Osteocyte (in vitro differentiated cells): ENCODE measurements around the gene CATSPER3. TPM values are rescaled to one million over a fixed set of nuclear protein-coding genes. Genes with fewer than 3 reads are reported as not detected.

Source experiments
- DNase-seq: peaks from one replicate; pipeline ENCODE4 v3.0.0; 2021; ENCODE audit warnings: mixed read lengths; ENCODE audit not compliant: unreplicated experiment; ENCODE audit errors: extremely low spot score
- H3K27ac Mint-ChIP-seq: one replicate; pipeline ENCODE4 v1.8.0; 2021; ENCODE audit warnings: mild to moderate bottlenecking, mixed read lengths; ENCODE audit not compliant: unreplicated experiment
- H3K27me3 Mint-ChIP-seq: one replicate; pipeline ENCODE4 v1.8.0; 2021; ENCODE audit warnings: mixed read lengths; ENCODE audit not compliant: unreplicated experiment
- H3K36me3 Mint-ChIP-seq: one replicate; pipeline ENCODE4 v1.8.0; 2021; ENCODE audit warnings: mixed read lengths; ENCODE audit not compliant: unreplicated experiment
- H3K4me1 Mint-ChIP-seq: one replicate; pipeline ENCODE4 v1.8.0; 2021; ENCODE audit warnings: mixed read lengths; ENCODE audit not compliant: unreplicated experiment
- H3K4me3 Mint-ChIP-seq: one replicate; pipeline ENCODE4 v1.8.0; 2021; ENCODE audit warnings: mild to moderate bottlenecking, moderate library complexity, mixed read lengths; ENCODE audit not compliant: unreplicated experiment
- H3K9me3 Mint-ChIP-seq: one replicate; pipeline ENCODE4 v1.8.0; 2021; ENCODE audit warnings: mixed read lengths; ENCODE audit not compliant: unreplicated experiment
- total RNA-seq: library from RNA; stranded (reverse); gene quantifications from 2 replicates; pipeline ENCODE4 v1.2.1, GENCODE V29; 2021
- TF ChIP-seq, protein P1 (sequence below): fragments of 200-600 bp; sonication (generic); IDR thresholded peaks from 2 replicates; pipeline ENCODE4 v1.5.0; 2021; ENCODE audit warnings: antibody characterized with exemption, mild to moderate bottlenecking, moderate library complexity

Gene CATSPER3
- total RNA-seq, 1 donor from 2014 or later, result not detected

DNA sequence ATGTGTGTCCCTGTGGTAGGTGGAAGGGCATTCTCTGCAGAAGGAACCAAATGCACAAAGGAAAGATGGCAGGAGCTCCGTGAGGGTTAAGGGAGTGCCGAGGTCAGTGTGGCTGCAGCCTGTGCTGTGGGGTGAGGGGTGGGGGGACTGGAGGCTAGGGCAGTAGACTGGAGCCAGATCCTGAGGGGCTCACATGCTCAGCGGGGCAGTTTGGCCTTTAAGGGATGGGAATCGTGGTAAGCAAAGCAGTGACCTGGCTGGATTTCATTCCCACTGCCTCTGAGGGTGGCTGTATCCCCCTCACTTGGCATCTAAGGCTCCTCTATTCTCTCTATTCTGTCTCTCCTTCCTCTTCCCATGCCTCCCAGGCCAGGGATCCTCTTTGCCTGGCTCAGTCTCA is 50.8 kb downstream of the CATSPER3 start:
- DNase-seq, result no peak
- H3K27me3 Mint-ChIP-seq, result peaks cover 60% of the 10 kb centered on the region
- TF ChIP-seq, protein P1, sequence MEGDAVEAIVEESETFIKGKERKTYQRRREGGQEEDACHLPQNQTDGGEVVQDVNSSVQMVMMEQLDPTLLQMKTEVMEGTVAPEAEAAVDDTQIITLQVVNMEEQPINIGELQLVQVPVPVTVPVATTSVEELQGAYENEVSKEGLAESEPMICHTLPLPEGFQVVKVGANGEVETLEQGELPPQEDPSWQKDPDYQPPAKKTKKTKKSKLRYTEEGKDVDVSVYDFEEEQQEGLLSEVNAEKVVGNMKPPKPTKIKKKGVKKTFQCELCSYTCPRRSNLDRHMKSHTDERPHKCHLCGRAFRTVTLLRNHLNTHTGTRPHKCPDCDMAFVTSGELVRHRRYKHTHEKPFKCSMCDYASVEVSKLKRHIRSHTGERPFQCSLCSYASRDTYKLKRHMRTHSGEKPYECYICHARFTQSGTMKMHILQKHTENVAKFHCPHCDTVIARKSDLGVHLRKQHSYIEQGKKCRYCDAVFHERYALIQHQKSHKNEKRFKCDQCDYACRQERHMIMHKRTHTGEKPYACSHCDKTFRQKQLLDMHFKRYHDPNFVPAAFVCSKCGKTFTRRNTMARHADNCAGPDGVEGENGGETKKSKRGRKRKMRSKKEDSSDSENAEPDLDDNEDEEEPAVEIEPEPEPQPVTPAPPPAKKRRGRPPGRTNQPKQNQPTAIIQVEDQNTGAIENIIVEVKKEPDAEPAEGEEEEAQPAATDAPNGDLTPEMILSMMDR, result no peak
- no peaks in the 10 kb centered on the region for H3K4me1 Mint-ChIP-seq
- H3K36me3 Mint-ChIP-seq, result no peaks in the 10 kb centered on the region
- H3K27ac Mint-ChIP-seq, result no peak overlapping the region
- no peaks in the 10 kb centered on the region for H3K9me3 Mint-ChIP-seq
- no peak overlapping the region for H3K4me3 Mint-ChIP-seq

DNA sequence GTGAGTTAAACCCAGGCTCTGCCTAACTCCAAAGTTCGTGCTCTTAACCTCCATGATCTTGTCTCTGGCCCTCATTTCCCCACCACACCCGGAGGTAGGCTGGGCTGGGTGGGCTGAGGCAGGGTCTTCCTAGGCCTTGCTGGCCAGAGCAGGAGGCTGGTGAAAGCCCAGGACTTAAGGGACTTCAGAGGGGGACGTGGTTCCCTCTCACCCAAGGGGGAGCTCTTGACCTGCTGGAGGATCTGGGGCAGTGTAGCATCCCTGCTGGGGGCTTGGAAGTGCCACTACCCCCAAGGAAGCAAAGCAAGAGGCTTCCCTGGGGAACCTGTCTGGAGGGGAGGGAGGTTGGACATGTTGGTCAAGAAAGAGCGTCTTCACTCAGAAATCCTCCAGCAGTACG is 51.6 kb downstream of the CATSPER3 start:
- Mint-ChIP-seq H3K27me3 (peaks cover 61% of the 10 kb centered on the region), H3K36me3 (no peaks in the 10 kb centered on the region), H3K4me1 (no peaks in the 10 kb centered on the region), H3K4me3 (no peak overlapping the region), H3K9me3 (no peaks in the 10 kb centered on the region), H3K27ac (no peak overlapping the region)
- DNase-seq, result no peak
- TF ChIP-seq, protein P1, result no peak

DNA sequence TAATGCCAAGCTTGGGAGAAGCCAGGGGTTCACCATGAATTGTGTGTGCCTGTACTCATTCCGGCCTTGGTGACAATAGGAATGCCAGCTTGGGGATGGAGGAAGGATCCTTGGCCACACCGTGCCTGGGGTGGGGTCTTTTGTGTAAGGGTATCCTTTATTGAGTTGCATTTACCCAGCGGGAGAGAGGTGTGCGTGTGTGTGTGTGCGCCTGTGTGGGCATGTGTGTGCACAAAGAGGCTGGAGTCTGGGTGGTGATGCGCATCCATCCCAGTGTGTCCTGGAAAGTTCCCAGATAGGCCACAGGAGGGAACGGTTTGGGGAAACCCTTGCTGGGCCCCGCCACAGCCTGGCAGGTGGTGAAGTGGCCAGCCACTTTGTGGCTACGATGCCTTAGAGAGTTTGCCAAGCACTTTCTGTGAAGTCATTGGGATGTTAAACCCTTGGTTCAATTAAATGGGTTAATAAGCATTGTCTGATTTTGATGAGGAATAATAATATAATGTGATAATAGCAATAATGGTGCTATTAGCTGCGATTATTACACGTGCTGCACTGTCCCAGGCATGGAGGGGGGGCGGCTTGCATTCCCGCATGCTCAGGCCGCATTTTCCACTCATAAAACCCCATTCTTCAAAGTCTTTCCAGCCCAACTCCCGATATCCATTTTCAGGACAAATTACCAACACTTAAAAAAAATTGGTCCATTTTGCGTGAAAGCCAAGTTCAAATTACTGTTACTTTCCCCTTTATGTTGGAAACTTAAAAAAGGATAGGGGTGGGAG is 52.6 kb downstream of the CATSPER3 start:
- DNase-seq, result no peak
- no peak overlapping the region for H3K27ac Mint-ChIP-seq
- TF ChIP-seq, protein P1, result no peak
- H3K36me3 Mint-ChIP-seq, result no peaks in the 10 kb centered on the region
- H3K9me3 Mint-ChIP-seq, result no peaks in the 10 kb centered on the region
- H3K4me1 Mint-ChIP-seq, result no peaks in the 10 kb centered on the region
- no peak overlapping the region for H3K4me3 Mint-ChIP-seq
- peaks cover 64% of the 10 kb centered on the region for H3K27me3 Mint-ChIP-seq

DNA sequence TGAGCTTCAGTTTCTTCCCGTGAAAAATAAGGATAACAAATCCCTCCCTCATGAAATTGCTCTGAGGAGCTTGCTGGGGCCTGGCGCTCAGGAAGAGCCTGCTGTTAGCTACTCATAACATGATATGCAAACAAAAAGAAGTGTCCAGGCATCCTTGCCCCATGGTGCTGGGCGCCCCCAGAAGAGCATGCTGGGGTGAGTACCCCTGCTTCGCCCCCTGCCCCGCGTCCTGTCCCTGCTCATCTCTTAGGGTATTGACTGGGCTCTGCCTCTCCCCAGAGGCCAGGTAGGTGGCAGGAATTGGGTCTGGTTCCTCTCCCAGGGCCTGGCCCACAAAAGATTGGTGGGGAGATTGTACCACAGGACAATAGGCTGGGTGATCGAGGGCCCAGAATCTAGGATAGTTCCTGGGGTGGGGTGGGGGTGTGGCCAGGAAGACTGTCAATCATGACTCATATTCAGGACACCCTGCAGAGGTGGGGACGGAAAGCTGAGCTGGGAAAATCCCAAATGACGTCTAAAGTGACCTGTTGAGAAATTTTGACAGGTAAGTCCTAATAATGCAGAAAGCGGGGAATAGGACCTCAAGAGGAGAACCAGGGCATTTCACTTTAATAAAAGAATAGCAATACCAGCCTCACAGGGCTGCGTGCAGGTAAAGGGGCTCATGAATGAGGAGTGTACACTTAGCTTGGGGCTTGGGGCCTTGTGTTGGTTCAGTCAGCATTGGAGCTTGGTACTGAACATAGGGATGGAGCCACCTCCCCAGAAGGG is 57.4 kb downstream of the CATSPER3 start:
- peaks cover 2% of the 10 kb centered on the region for H3K36me3 Mint-ChIP-seq
- TF ChIP-seq, protein P1, result no peak
- H3K27ac Mint-ChIP-seq, result no peak overlapping the region

More for the DNA sequence above, 57.4 kb downstream of the CATSPER3 start:
- no peak for DNase-seq
- H3K4me3 Mint-ChIP-seq, result no peak overlapping the region
- no peaks in the 10 kb centered on the region for H3K9me3 Mint-ChIP-seq
- H3K27me3 Mint-ChIP-seq, result peaks cover 82% of the 10 kb centered on the region
- H3K4me1 Mint-ChIP-seq, result peaks cover 4% of the 10 kb centered on the region
